WTC11 (cell line): Measurements from ENCODE around the gene TMEM132E. TPM values are rescaled to one million over a fixed set of nuclear protein-coding genes. Genes with fewer than 3 reads are reported as not detected.

Source experiments
- ATAC-seq: fragments of 200-7000 bp; cut with Tn5 transposase; 2 replicates; pipeline ENCODE4 v1.10.0; 2021; ENCODE audit warnings: mild to moderate bottlenecking, moderate library complexity
- CTCF ChIA-PET: fragments of 300-600 bp; sonication (Branson Sonifier 250); formaldehyde crosslinking; loops from one replicate; lab custom pipeline; 2021; ENCODE audit warnings: antibody characterized with exemption; lab: Charles Lee
- POLR2A ChIA-PET: fragments of 350-600 bp; sonication (Branson Sonifier 250); formaldehyde crosslinking; loops from one replicate; lab custom pipeline; 2021; ENCODE audit warnings: antibody characterized with exemption; lab: Charles Lee
- DNase-seq: peaks from one replicate; pipeline ENCODE4 v3.0.0; 2021; ENCODE audit warnings: low spot score
- H3K27ac Mint-ChIP-seq: 2 replicates; pipeline ENCODE4 v1.8.0; 2021; ENCODE audit warnings: mixed read lengths
- H3K27me3 Mint-ChIP-seq: 2 replicates; pipeline ENCODE4 v1.8.0; 2021; ENCODE audit warnings: low read depth, mild to moderate bottlenecking, moderate library complexity, mixed read lengths
- H3K36me3 Mint-ChIP-seq: 2 replicates; pipeline ENCODE4 v1.8.0; 2021; ENCODE audit warnings: mixed read lengths
- H3K4me1 Mint-ChIP-seq: 2 replicates; pipeline ENCODE4 v1.8.0; 2022; ENCODE audit warnings: mixed read lengths
- H3K4me3 Mint-ChIP-seq: 2 replicates; pipeline ENCODE4 v1.8.0; 2021; ENCODE audit warnings: mild to moderate bottlenecking, moderate library complexity, mixed read lengths
- H3K9me3 Mint-ChIP-seq: 2 replicates; pipeline ENCODE4 v1.8.0; 2021; ENCODE audit warnings: mixed read lengths
- EMX1 ChIP-seq: fragments of 250-450 bp; sonication (Bioruptor Pico); IDR thresholded peaks from 2 replicates; pipeline ENCODE4 v1.8.0; 2021; ENCODE audit warnings: mild to moderate bottlenecking
- GABPB1 ChIP-seq: sonication (generic); formaldehyde crosslinking; IDR thresholded peaks from 2 replicates; pipeline ENCODE4 v1.8.1; 2023; ENCODE audit warnings: mild to moderate bottlenecking, missing genetic modification reagents
- JAZF1 ChIP-seq: fragments of 250-450 bp; sonication (Bioruptor Pico); IDR thresholded peaks from 2 replicates; pipeline ENCODE4 v1.9.0; 2021; ENCODE audit warnings: moderate library complexity, mild to moderate bottlenecking, inconsistent platforms
- KAT7 ChIP-seq: sonication (generic); formaldehyde crosslinking; IDR thresholded peaks from 2 replicates; pipeline ENCODE4 v1.8.1; 2023; ENCODE audit warnings: missing genetic modification reagents, mild to moderate bottlenecking, borderline replicate concordance
- NFE2L1 ChIP-seq: sonication (generic); formaldehyde crosslinking; IDR thresholded peaks from 2 replicates; pipeline ENCODE4 v1.8.1; 2023; ENCODE audit warnings: missing genetic modification reagents
- NR3C1 ChIP-seq: sonication (generic); formaldehyde crosslinking; conservative IDR thresholded peaks from 2 replicates; pipeline ENCODE4 v1.8.1; 2023; ENCODE audit warnings: low read depth, mild to moderate bottlenecking, missing genetic modification reagents
- OVOL2 ChIP-seq: fragments of 250-450 bp; sonication (Bioruptor Pico); IDR thresholded peaks from 2 replicates; pipeline ENCODE4 v1.9.0; 2021; ENCODE audit warnings: mild to moderate bottlenecking, borderline replicate concordance
- RORB ChIP-seq: fragments of 250-450 bp; sonication (Bioruptor Pico); IDR thresholded peaks from 2 replicates; pipeline ENCODE4 v1.9.0; 2021; ENCODE audit warnings: mild to moderate bottlenecking
- ZNF232 ChIP-seq: sonication (generic); formaldehyde crosslinking; IDR thresholded peaks from 2 replicates; pipeline ENCODE4 v1.8.0; 2022; ENCODE audit warnings: mild to moderate bottlenecking, missing genetic modification reagents
- ZNF317 ChIP-seq: sonication (generic); formaldehyde crosslinking; IDR thresholded peaks from 2 replicates; pipeline ENCODE4 v1.8.1; 2023; ENCODE audit warnings: low read depth, mild to moderate bottlenecking, moderate library complexity, missing genetic modification reagents, borderline replicate concordance
- total RNA-seq: library from RNA; stranded (reverse); gene quantifications from 3 replicates; pipeline ENCODE4 v1.2.3, GENCODE V29; 2021
- TF ChIP-seq, protein P1 (sequence below): sonication (generic); formaldehyde crosslinking; conservative IDR thresholded peaks from 2 replicates; pipeline ENCODE4 v1.8.1; 2022; ENCODE audit warnings: mild to moderate bottlenecking, missing genetic modification reagents
- TF ChIP-seq, protein P2 (sequence below): sonication (generic); formaldehyde crosslinking; IDR thresholded peaks from 2 replicates; pipeline ENCODE4 v1.8.0; 2023; ENCODE audit warnings: mild to moderate bottlenecking, missing genetic modification reagents
- TF ChIP-seq, protein P3 (sequence below): fragments of 250-450 bp; sonication (Bioruptor Pico); IDR thresholded peaks from 2 replicates; pipeline ENCODE4 v1.9.0; 2021; ENCODE audit warnings: mild to moderate bottlenecking
- TF ChIP-seq, protein P4 (sequence below): sonication (generic); formaldehyde crosslinking; conservative IDR thresholded peaks from 2 replicates; pipeline ENCODE4 v1.8.1; 2023; ENCODE audit warnings: mild to moderate bottlenecking, low read depth, missing genetic modification reagents, moderate library complexity
- TF ChIP-seq, protein P5 (sequence below): sonication (generic); formaldehyde crosslinking; IDR thresholded peaks from 2 replicates; pipeline ENCODE4 v1.8.1; 2023; ENCODE audit warnings: mild to moderate bottlenecking, missing genetic modification reagents, moderate library complexity
- TF ChIP-seq, protein P6 (sequence below): sonication (generic); formaldehyde crosslinking; IDR thresholded peaks from 2 replicates; pipeline ENCODE4 v1.8.1; 2022; ENCODE audit warnings: mild to moderate bottlenecking, moderate library complexity, missing genetic modification reagents
- TF ChIP-seq, protein P7 (sequence below): sonication (generic); formaldehyde crosslinking; IDR thresholded peaks from 2 replicates; pipeline ENCODE4 v1.8.1; 2022; ENCODE audit warnings: mild to moderate bottlenecking, missing genetic modification reagents, moderate library complexity, borderline replicate concordance
- TF ChIP-seq, protein P8 (sequence below): sonication (generic); formaldehyde crosslinking; IDR thresholded peaks from 2 replicates; pipeline ENCODE4 v1.8.0; 2022; ENCODE audit warnings: missing genetic modification reagents
- TF ChIP-seq, protein P9 (sequence below): fragments of 250-450 bp; sonication (Bioruptor Pico); IDR thresholded peaks from 2 replicates; pipeline ENCODE4 v1.8.0; 2021; ENCODE audit warnings: mild to moderate bottlenecking

TMEM132E gene
- total RNA-seq, 1 experiment from 2014 or later = 1.2 TPM

DNA sequence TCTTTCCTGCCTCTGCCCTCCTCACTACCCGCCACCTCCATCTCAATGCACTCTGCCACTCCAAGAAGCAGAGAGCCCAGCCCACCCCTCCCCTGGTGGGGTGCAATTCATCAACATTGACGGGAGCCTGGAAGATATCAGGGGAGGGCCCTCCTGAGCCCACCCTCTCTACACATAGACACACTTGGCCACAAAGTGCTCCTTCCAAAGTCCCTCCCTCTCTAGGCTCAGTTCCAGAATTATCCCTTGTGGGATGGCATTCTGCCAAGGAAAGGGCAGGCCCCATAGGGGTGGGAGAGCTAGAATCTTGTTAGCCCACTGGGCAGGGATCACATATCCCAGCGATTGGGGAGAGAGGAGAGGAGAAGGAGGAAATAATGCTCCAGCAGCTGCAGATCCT, 66.2 kb downstream of the TMEM132E start:
- no peak overlapping the region for H3K27ac Mint-ChIP-seq
- no peaks in the 10 kb centered on the region for H3K4me1 Mint-ChIP-seq
- ATAC-seq (no peak), DNase-seq (no peak)
- POLR2A ChIA-PET = no interaction called here
- no peak overlapping the region for H3K4me3 Mint-ChIP-seq
- H3K36me3 Mint-ChIP-seq = no peaks in the 10 kb centered on the region
- no peaks in the 10 kb centered on the region for H3K9me3 Mint-ChIP-seq
- peaks cover 18% of the 10 kb centered on the region for H3K27me3 Mint-ChIP-seq
- CTCF ChIA-PET = interaction anchor here (1.1 kb wide), 1 partner anchor 63 kb away, joined by 3 read pairs; no protein-coding TSS in a partner anchor
- TF ChIP-seq KAT7 = no peak
- TF ChIP-seq OVOL2 = no peak
- TF ChIP-seq ZNF232 (CRISPR knock-in tag) = no peak
- TF ChIP-seq, protein P1, sequence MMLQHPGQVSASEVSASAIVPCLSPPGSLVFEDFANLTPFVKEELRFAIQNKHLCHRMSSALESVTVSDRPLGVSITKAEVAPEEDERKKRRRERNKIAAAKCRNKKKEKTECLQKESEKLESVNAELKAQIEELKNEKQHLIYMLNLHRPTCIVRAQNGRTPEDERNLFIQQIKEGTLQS (CRISPR knock-in tag) = no peak
- TF ChIP-seq, protein P2, sequence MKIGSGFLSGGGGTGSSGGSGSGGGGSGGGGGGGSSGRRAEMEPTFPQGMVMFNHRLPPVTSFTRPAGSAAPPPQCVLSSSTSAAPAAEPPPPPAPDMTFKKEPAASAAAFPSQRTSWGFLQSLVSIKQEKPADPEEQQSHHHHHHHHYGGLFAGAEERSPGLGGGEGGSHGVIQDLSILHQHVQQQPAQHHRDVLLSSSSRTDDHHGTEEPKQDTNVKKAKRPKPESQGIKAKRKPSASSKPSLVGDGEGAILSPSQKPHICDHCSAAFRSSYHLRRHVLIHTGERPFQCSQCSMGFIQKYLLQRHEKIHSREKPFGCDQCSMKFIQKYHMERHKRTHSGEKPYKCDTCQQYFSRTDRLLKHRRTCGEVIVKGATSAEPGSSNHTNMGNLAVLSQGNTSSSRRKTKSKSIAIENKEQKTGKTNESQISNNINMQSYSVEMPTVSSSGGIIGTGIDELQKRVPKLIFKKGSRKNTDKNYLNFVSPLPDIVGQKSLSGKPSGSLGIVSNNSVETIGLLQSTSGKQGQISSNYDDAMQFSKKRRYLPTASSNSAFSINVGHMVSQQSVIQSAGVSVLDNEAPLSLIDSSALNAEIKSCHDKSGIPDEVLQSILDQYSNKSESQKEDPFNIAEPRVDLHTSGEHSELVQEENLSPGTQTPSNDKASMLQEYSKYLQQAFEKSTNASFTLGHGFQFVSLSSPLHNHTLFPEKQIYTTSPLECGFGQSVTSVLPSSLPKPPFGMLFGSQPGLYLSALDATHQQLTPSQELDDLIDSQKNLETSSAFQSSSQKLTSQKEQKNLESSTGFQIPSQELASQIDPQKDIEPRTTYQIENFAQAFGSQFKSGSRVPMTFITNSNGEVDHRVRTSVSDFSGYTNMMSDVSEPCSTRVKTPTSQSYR (CRISPR knock-in tag) = no peak
- TF ChIP-seq ZNF317 = no peak
- no peak for TF ChIP-seq NR3C1 (CRISPR knock-in tag)
- TF ChIP-seq, protein P3, sequence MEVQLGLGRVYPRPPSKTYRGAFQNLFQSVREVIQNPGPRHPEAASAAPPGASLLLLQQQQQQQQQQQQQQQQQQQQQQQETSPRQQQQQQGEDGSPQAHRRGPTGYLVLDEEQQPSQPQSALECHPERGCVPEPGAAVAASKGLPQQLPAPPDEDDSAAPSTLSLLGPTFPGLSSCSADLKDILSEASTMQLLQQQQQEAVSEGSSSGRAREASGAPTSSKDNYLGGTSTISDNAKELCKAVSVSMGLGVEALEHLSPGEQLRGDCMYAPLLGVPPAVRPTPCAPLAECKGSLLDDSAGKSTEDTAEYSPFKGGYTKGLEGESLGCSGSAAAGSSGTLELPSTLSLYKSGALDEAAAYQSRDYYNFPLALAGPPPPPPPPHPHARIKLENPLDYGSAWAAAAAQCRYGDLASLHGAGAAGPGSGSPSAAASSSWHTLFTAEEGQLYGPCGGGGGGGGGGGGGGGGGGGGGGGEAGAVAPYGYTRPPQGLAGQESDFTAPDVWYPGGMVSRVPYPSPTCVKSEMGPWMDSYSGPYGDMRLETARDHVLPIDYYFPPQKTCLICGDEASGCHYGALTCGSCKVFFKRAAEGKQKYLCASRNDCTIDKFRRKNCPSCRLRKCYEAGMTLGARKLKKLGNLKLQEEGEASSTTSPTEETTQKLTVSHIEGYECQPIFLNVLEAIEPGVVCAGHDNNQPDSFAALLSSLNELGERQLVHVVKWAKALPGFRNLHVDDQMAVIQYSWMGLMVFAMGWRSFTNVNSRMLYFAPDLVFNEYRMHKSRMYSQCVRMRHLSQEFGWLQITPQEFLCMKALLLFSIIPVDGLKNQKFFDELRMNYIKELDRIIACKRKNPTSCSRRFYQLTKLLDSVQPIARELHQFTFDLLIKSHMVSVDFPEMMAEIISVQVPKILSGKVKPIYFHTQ = no peak
- TF ChIP-seq EMX1 (CRISPR knock-in tag) = no peak
- no peak for TF ChIP-seq JAZF1
- TF ChIP-seq, protein P4, sequence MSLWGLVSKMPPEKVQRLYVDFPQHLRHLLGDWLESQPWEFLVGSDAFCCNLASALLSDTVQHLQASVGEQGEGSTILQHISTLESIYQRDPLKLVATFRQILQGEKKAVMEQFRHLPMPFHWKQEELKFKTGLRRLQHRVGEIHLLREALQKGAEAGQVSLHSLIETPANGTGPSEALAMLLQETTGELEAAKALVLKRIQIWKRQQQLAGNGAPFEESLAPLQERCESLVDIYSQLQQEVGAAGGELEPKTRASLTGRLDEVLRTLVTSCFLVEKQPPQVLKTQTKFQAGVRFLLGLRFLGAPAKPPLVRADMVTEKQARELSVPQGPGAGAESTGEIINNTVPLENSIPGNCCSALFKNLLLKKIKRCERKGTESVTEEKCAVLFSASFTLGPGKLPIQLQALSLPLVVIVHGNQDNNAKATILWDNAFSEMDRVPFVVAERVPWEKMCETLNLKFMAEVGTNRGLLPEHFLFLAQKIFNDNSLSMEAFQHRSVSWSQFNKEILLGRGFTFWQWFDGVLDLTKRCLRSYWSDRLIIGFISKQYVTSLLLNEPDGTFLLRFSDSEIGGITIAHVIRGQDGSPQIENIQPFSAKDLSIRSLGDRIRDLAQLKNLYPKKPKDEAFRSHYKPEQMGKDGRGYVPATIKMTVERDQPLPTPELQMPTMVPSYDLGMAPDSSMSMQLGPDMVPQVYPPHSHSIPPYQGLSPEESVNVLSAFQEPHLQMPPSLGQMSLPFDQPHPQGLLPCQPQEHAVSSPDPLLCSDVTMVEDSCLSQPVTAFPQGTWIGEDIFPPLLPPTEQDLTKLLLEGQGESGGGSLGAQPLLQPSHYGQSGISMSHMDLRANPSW (CRISPR knock-in tag) = no peak
- TF ChIP-seq NFE2L1 (CRISPR knock-in tag) = no peak
- TF ChIP-seq, protein P5, sequence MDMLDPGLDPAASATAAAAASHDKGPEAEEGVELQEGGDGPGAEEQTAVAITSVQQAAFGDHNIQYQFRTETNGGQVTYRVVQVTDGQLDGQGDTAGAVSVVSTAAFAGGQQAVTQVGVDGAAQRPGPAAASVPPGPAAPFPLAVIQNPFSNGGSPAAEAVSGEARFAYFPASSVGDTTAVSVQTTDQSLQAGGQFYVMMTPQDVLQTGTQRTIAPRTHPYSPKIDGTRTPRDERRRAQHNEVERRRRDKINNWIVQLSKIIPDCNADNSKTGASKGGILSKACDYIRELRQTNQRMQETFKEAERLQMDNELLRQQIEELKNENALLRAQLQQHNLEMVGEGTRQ (CRISPR knock-in tag) = no peak
- TF ChIP-seq, protein P6, sequence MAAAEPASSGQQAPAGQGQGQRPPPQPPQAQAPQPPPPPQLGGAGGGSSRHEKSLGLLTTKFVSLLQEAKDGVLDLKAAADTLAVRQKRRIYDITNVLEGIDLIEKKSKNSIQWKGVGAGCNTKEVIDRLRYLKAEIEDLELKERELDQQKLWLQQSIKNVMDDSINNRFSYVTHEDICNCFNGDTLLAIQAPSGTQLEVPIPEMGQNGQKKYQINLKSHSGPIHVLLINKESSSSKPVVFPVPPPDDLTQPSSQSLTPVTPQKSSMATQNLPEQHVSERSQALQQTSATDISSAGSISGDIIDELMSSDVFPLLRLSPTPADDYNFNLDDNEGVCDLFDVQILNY (CRISPR knock-in tag) = no peak
- TF ChIP-seq, protein P7, sequence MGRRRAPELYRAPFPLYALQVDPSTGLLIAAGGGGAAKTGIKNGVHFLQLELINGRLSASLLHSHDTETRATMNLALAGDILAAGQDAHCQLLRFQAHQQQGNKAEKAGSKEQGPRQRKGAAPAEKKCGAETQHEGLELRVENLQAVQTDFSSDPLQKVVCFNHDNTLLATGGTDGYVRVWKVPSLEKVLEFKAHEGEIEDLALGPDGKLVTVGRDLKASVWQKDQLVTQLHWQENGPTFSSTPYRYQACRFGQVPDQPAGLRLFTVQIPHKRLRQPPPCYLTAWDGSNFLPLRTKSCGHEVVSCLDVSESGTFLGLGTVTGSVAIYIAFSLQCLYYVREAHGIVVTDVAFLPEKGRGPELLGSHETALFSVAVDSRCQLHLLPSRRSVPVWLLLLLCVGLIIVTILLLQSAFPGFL = no peak
- TF ChIP-seq GABPB1 = no peak
- TF ChIP-seq, protein P8, sequence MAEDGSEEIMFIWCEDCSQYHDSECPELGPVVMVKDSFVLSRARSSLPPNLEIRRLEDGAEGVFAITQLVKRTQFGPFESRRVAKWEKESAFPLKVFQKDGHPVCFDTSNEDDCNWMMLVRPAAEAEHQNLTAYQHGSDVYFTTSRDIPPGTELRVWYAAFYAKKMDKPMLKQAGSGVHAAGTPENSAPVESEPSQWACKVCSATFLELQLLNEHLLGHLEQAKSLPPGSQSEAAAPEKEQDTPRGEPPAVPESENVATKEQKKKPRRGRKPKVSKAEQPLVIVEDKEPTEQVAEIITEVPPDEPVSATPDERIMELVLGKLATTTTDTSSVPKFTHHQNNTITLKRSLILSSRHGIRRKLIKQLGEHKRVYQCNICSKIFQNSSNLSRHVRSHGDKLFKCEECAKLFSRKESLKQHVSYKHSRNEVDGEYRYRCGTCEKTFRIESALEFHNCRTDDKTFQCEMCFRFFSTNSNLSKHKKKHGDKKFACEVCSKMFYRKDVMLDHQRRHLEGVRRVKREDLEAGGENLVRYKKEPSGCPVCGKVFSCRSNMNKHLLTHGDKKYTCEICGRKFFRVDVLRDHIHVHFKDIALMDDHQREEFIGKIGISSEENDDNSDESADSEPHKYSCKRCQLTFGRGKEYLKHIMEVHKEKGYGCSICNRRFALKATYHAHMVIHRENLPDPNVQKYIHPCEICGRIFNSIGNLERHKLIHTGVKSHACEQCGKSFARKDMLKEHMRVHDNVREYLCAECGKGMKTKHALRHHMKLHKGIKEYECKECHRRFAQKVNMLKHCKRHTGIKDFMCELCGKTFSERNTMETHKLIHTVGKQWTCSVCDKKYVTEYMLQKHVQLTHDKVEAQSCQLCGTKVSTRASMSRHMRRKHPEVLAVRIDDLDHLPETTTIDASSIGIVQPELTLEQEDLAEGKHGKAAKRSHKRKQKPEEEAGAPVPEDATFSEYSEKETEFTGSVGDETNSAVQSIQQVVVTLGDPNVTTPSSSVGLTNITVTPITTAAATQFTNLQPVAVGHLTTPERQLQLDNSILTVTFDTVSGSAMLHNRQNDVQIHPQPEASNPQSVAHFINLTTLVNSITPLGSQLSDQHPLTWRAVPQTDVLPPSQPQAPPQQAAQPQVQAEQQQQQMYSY (CRISPR knock-in tag) = no peak
- TF ChIP-seq, protein P9, sequence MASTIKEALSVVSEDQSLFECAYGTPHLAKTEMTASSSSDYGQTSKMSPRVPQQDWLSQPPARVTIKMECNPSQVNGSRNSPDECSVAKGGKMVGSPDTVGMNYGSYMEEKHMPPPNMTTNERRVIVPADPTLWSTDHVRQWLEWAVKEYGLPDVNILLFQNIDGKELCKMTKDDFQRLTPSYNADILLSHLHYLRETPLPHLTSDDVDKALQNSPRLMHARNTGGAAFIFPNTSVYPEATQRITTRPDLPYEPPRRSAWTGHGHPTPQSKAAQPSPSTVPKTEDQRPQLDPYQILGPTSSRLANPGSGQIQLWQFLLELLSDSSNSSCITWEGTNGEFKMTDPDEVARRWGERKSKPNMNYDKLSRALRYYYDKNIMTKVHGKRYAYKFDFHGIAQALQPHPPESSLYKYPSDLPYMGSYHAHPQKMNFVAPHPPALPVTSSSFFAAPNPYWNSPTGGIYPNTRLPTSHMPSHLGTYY (CRISPR knock-in tag) = no peak
- TF ChIP-seq RORB (CRISPR knock-in tag) = no peak
